GM23248 (cell line): ENCODE results near the gene MKKS. TPM values are rescaled to one million over a fixed set of nuclear protein-coding genes. Genes with fewer than 3 reads are reported as not detected.
"Not testable (repeated sequence)": the region's sequence is repeated elsewhere in the genome, so short reads cannot be mapped to it uniquely, and the experiment has no call there.

ENCODE experiments used
- DNase-seq: peaks from one replicate; pipeline ENCODE4 v3.0.0-alpha.2; 2015
- H2AFZ ChIP-seq: fragments of 200-600 bp; sonication (generic); 2 replicates; pipeline ENCODE4 v1.6.1; 2016; ENCODE audit warnings: antibody characterized with exemption
- H3F3A ChIP-seq: fragments of 200-600 bp; sonication (generic); 2 replicates; pipeline ENCODE4 v1.6.1; 2016; ENCODE audit warnings: mild to moderate bottlenecking, antibody characterized with exemption, mixed run types; ENCODE audit not compliant: insufficient read depth
- H3K27ac ChIP-seq: fragments of 200-600 bp; sonication (generic); 2 replicates; pipeline ENCODE4 v1.5.1; 2016; ENCODE audit warnings: mild to moderate bottlenecking
- H3K27me3 ChIP-seq: fragments of 200-600 bp; sonication (generic); replicated peaks from 2 replicates; pipeline ENCODE4 v1.6.1; 2016; ENCODE audit warnings: mild to moderate bottlenecking; ENCODE audit not compliant: insufficient read depth
- H3K36me3 ChIP-seq: fragments of 200-600 bp; sonication (generic); 2 replicates; pipeline ENCODE4 v1.6.1; 2016; ENCODE audit warnings: low read depth, mild to moderate bottlenecking
- H3K4me1 ChIP-seq: fragments of 200-600 bp; sonication (generic); 2 replicates; pipeline ENCODE4 v1.6.1; 2016; ENCODE audit warnings: mild to moderate bottlenecking; ENCODE audit not compliant: insufficient read depth
- H3K4me2 ChIP-seq: fragments of 200-600 bp; sonication (generic); one replicate; pipeline ENCODE4 v1.6.1; 2016; ENCODE audit warnings: mild to moderate bottlenecking; ENCODE audit not compliant: unreplicated experiment
- H3K4me3 ChIP-seq: fragments of 200-600 bp; sonication (generic); 2 replicates; pipeline ENCODE4 v1.5.1; 2016; ENCODE audit warnings: mild to moderate bottlenecking
- H3K79me2 ChIP-seq: fragments of 200-600 bp; sonication (generic); 2 replicates; pipeline ENCODE4 v1.6.1; 2016; ENCODE audit warnings: mild to moderate bottlenecking; ENCODE audit not compliant: insufficient read depth
- H3K9ac ChIP-seq: fragments of 200-600 bp; sonication (generic); 2 replicates; pipeline ENCODE4 v1.6.1; 2016; ENCODE audit warnings: mild to moderate bottlenecking
- H3K9me2 ChIP-seq: fragments of 200-600 bp; sonication (generic); 2 replicates; pipeline ENCODE4 v1.6.1; 2016; ENCODE audit warnings: mixed run types, mild to moderate bottlenecking, moderate library complexity; ENCODE audit not compliant: insufficient read depth
- H3K9me3 ChIP-seq: fragments of 200-600 bp; sonication (generic); one replicate; pipeline ENCODE4 v1.6.1; 2017; ENCODE audit warnings: low read depth
- H4K20me1 ChIP-seq: fragments of 200-600 bp; sonication (generic); 2 replicates; pipeline ENCODE4 v1.6.0; 2016; ENCODE audit not compliant: insufficient read depth
- EZH2 ChIP-seq: fragments of 200-600 bp; sonication (generic); IDR thresholded peaks from 2 replicates; pipeline ENCODE4 v1.6.1; 2018; ENCODE audit warnings: antibody characterized with exemption, mild to moderate bottlenecking; ENCODE audit not compliant: insufficient read depth, poor library complexity, severe bottlenecking
- EZH2phosphoT487 ChIP-seq: fragments of 200-600 bp; sonication (generic); IDR thresholded peaks from 2 replicates; pipeline ENCODE4 v1.6.1; 2018; ENCODE audit warnings: antibody characterized with exemption, moderate library complexity, mild to moderate bottlenecking, low read depth; ENCODE audit not compliant: insufficient read depth
- WGBS, 2 experiments: methylation state at CpG; one replicate each; pipeline ENCODE4 v1.1.6; 2015 to 2017; ENCODE audit warnings: low lambda C conversion rate in 2 of 2, low coverage in 1 of 2; ENCODE audit errors: missing lambda C conversion rate in 2 of 2; 5-methylcytosine and 5-hydroxymethylcytosine counted together
- in situ Hi-C: fragments of 300-500 bp; cut with MboI; formaldehyde crosslinking; loops from 2 replicates; pipeline ENCODE4 v1.15.0; 2020
- polyA plus RNA-seq: library from polyadenylated mRNA; unstranded; fragments of >200 nt; fragmentation: Nextera tagmentation; extraction: Ambion mirVana; gene quantifications from 2 replicates; pipeline ENCODE4 v1.2.1, GENCODE V29; 2016
- total RNA-seq: library from RNA; depleted of rRNA; stranded (reverse); fragments of >200 nt; shearing (Covaris generic); gene quantifications from 2 replicates; pipeline ENCODE4 v1.2.3, GENCODE V29; 2014

Gene MKKS
- total and polyA plus RNA-seq, 2 experiments from 2014 or later, result 9.8 to 17.8 TPM

- H3K36me3 ChIP-seq, result no peaks in the 10 kb centered on the region
- no peak overlapping the region for H3K4me3 ChIP-seq
- no peaks in the 10 kb centered on the region for H3F3A ChIP-seq
- in situ Hi-C loops, result no loop called here
- no peaks in the 10 kb centered on the region for H3K4me1 ChIP-seq
- no peak overlapping the region for H3K27ac ChIP-seq
- DNase-seq, result no peak
- H3K9me2 ChIP-seq, result no peaks in the 10 kb centered on the region
- 83 to 85% methylated on average over 2 of the region's 2 CpGs for WGBS, 2 experiments
- no peaks in the 10 kb centered on the region for H3K27me3 ChIP-seq
- TF ChIP-seq EZH2, result no peak
- no peak for TF ChIP-seq EZH2phosphoT487
- no peak overlapping the region for H2AFZ ChIP-seq
- H3K79me2 ChIP-seq, result no peaks in the 10 kb centered on the region
- no peak overlapping the region for H3K9ac ChIP-seq
- H4K20me1 ChIP-seq, result no peaks in the 10 kb centered on the region
- no peaks in the 10 kb centered on the region for H3K9me3 ChIP-seq
- no peak overlapping the region for H3K4me2 ChIP-seq
These were observed 29.9 kb downstream of the MKKS start for GRCh38 chr20:10404023-10404628.

GRCh38 chr20:10402938-10403608 is 30.9 kb downstream of the MKKS start:
- DNase-seq, result no peak
- no peak for TF ChIP-seq EZH2phosphoT487
- TF ChIP-seq EZH2, result no peak
- in situ Hi-C loops, result no loop called here
- H3F3A ChIP-seq, result no peaks in the 10 kb centered on the region
- no peaks in the 10 kb centered on the region for H3K9me3 ChIP-seq
- H3K4me3 ChIP-seq, result no peak overlapping the region
- H3K4me2 ChIP-seq, result no peak overlapping the region
- no peaks in the 10 kb centered on the region for H3K27me3 ChIP-seq
- no peaks in the 10 kb centered on the region for H3K4me1 ChIP-seq
- H2AFZ ChIP-seq, result no peak overlapping the region
- no peaks in the 10 kb centered on the region for H3K36me3 ChIP-seq
- H3K9me2 ChIP-seq, result no peaks in the 10 kb centered on the region
- H3K9ac ChIP-seq, result no peak overlapping the region
- no peaks in the 10 kb centered on the region for H3K79me2 ChIP-seq
- H3K27ac ChIP-seq, result no peak overlapping the region
- 46 to 58% methylated on average over 3 of the region's 3 CpGs for WGBS, 2 experiments
- no peaks in the 10 kb centered on the region for H4K20me1 ChIP-seq

GRCh38 chr20:10398834-10399369 is 35.1 kb downstream of the MKKS start:
- Histone ChIP-seq H3K27me3 (no peaks in the 10 kb centered on the region), H3K4me3 (no peak overlapping the region), H3K9me3 (no peaks in the 10 kb centered on the region), H3K79me2 (no peaks in the 10 kb centered on the region), H3K4me1 (no peaks in the 10 kb centered on the region), H2AFZ (no peak overlapping the region), H3K9ac (no peak overlapping the region), H3K36me3 (no peaks in the 10 kb centered on the region), H4K20me1 (no peaks in the 10 kb centered on the region), H3K4me2 (no peak overlapping the region), H3F3A (no peaks in the 10 kb centered on the region), H3K9me2 (no peaks in the 10 kb centered on the region), H3K27ac (no peak overlapping the region)
- DNase-seq, result no peak
- TF ChIP-seq EZH2phosphoT487 (no peak), EZH2 (no peak)
- 41 to 49% methylated on average over 3 of the region's 3 CpGs for WGBS, 2 experiments
- in situ Hi-C loops, result no loop called here

- WGBS, 2 experiments, result 80 to 94% methylated on average over 1 to 19 of the region's 32 CpGs
- H3K9me3 ChIP-seq, H3K79me2 ChIP-seq, H3K4me2 ChIP-seq, H3K27ac ChIP-seq, H3K9ac ChIP-seq, H3K27me3 ChIP-seq, H3F3A ChIP-seq, in situ Hi-C loops, H2AFZ ChIP-seq, H3K36me3 ChIP-seq, H3K4me3 ChIP-seq, DNase-seq, H3K9me2 ChIP-seq, H3K4me1 ChIP-seq, H4K20me1 ChIP-seq: not testable (repeated sequence)
These were observed 39.3 kb downstream of the MKKS start for GRCh38 chr20:10394752-10395151.
